GM12873 (cell line): ENCODE results near the gene PACRG.

ENCODE experiments used
- TF ChIP-seq, protein P1 (sequence below): IDR thresholded peaks from 2 replicates; pipeline ENCODE4 v1.5.1; 2012; ENCODE audit warnings: low read depth, mild to moderate bottlenecking, moderate library complexity, low read length, control low read depth; ENCODE audit not compliant: insufficient read depth; ENCODE audit errors: missing control alignments

The PACRG gene

DNA sequence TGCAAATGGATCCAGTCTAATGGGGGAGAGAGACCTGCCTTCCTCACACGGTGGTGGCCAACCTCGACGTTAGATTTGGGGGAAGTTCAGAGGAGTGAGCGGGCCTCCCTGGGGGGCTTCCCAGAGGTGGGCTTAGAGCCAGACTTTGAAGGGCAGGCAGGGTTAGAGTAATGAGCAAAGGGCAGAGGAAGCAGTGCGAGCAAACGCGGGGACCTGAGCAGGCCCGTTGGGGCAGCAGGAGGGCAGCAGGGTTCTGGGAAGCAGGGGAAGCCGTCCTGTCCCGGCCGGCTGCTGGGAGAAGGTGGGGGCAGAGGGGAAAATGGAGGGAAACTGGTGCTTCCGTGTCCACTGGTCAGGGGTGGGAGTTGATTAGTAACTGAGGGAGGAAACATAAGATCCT lies 474.1 kb downstream of the PACRG start:
- TF ChIP-seq, protein P1, sequence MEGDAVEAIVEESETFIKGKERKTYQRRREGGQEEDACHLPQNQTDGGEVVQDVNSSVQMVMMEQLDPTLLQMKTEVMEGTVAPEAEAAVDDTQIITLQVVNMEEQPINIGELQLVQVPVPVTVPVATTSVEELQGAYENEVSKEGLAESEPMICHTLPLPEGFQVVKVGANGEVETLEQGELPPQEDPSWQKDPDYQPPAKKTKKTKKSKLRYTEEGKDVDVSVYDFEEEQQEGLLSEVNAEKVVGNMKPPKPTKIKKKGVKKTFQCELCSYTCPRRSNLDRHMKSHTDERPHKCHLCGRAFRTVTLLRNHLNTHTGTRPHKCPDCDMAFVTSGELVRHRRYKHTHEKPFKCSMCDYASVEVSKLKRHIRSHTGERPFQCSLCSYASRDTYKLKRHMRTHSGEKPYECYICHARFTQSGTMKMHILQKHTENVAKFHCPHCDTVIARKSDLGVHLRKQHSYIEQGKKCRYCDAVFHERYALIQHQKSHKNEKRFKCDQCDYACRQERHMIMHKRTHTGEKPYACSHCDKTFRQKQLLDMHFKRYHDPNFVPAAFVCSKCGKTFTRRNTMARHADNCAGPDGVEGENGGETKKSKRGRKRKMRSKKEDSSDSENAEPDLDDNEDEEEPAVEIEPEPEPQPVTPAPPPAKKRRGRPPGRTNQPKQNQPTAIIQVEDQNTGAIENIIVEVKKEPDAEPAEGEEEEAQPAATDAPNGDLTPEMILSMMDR: no peak

GRCh38 chr6:163206196-163206595 lies 478.4 kb downstream of the PACRG start:
- TF ChIP-seq, protein P1: no peak

DNA sequence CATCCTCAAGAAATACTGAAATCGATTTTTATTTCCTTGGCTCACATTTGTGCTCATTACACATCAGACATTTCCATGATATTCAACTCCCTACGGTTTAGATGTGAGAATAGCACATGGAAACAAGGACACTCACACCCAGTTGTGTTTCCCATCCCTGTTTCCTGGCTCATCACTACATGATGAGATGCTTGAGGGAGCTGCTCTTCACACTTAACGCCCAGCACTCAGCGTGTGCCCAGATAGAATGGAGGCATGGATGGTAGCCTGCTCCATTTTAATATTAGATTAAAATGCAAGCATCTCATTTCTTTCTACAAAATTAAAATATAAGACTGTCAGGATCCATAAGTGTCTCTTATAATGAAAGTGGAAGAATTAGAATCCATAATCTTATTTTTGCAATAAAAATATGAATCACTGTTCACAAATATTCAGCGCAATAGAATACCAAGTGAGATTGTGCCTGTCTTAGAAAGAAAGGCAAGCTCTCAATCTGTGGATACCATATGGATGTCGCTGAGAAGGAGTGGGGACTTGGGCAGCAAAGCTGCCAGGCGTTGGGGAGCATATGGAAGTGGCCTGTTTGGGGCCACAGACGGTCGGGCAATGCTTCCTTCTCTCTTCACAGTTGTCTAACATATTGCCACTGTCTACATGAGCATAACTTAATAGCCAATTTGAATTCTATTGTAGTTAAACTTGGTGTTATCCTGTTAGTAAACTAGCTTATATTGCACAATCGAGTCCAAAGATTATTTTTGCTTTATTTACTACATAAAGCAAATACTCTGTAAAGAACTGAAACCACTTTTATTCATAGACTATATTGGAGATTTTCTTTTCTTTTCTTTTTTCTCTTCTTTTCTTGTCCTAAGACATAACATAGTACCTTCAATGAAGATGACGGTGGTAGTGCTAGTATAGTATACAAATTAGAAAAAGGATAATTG lies 479.9 kb downstream of the PACRG start:
- TF ChIP-seq, protein P1: no peak

DNA sequence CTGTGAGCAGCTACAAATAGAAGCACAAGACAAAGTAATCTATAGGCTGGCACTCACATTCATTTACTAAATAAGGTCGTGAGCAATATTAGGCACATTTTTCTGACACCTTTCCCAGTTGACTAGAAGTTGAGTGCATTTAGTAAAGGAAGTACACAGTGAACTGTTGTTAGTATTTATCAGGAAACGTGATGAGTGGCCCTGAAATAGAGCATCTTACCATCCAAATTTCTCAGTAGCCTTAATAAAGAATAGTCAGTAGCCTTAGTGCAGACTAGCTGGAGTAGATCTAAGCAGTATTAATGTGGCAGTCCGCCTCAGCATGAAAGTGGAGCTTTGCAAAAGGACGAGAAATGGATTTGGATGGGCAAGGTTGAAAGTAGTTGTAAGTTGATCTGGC lies 481.2 kb downstream of the PACRG start:
- TF ChIP-seq, protein P1: no peak

DNA sequence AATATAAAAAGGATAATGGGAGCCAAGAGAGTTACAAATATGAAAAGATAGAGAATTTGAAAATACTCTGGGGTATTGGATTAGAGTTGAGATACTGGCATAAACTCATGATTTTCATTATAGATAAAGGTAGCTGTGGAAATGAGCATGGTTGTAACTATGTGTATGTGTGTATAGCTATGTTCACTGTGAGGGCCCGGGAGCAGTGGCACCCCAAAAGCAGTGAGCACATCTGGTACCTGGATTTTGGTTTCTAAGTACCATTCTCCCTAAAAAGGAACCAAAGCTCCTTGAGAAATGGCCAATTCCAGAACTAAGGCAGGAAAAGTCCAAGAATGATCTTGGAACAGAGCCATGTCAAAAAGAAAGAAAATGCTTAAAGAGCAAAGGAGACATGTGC lies 484.3 kb downstream of the PACRG start:
- TF ChIP-seq, protein P1: no peak

DNA sequence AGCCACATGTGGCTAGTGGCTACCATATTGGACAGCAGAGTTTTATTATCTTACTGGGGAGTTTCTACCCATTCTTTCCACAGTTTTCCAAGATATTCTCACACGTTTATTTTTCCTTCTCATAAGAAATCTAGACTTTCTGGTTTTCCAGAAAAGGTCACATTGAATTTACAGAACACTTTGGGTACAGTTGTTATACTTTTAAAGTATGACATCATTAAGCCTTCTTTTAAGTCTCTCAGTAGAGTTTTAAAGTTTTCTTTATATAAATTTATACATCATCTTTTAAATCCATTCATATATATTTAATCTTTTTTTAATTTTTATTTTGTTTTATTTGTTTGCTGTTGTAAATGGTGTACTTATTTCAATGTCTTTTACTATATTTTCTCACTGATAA lies 486.5 kb downstream of the PACRG start:
- TF ChIP-seq, protein P1: no peak

- TF ChIP-seq, protein P1: no peak
These were observed 490.7 kb downstream of the PACRG start for GRCh38 chr6:163218361-163218894.
